SK-N-SH (cell line): ENCODE data around the gene ETF1.

Experiments
- CTCF ChIP-seq: fragments of 200-600 bp; sonication (generic); IDR thresholded peaks from 2 replicates; pipeline ENCODE4 v1.6.1; 2017; ENCODE audit warnings: antibody characterized with exemption, mild to moderate bottlenecking, moderate library complexity
- FOSL2 ChIP-seq: IDR thresholded peaks from 2 replicates; pipeline ENCODE4 v1.4.0; 2012; ENCODE audit warnings: low read depth, mild to moderate bottlenecking, moderate library complexity, borderline replicate concordance
- GABPA ChIP-seq: IDR thresholded peaks from 2 replicates; pipeline ENCODE4 v1.4.0; 2012; ENCODE audit warnings: low read depth, mild to moderate bottlenecking
- RFX5 ChIP-seq: IDR thresholded peaks from 2 replicates; pipeline ENCODE4 v1.6.1; 2012; ENCODE audit warnings: mild to moderate bottlenecking, improper control_type of control experiment, low read length
- TCF12 ChIP-seq: IDR thresholded peaks from 2 replicates; pipeline ENCODE4 v1.4.0; 2012

- TF ChIP-seq CTCF (no peak), GABPA (no peak), TCF12 (no peak), RFX5 (no peak), FOSL2 (no peak)
Measured at GRCh38 chr5:138476918-138477317, 66.1 kb downstream of the ETF1 start.
